ENCODE measurements around the gene COA8. TPM values are rescaled to one million over a fixed set of nuclear protein-coding genes. Genes with fewer than 3 reads are reported as not detected.

Gene COA8
- total and polyA plus RNA-seq, 4 donors, result 27.6 to 71.7 (median 38.8) TPM

DNA sequence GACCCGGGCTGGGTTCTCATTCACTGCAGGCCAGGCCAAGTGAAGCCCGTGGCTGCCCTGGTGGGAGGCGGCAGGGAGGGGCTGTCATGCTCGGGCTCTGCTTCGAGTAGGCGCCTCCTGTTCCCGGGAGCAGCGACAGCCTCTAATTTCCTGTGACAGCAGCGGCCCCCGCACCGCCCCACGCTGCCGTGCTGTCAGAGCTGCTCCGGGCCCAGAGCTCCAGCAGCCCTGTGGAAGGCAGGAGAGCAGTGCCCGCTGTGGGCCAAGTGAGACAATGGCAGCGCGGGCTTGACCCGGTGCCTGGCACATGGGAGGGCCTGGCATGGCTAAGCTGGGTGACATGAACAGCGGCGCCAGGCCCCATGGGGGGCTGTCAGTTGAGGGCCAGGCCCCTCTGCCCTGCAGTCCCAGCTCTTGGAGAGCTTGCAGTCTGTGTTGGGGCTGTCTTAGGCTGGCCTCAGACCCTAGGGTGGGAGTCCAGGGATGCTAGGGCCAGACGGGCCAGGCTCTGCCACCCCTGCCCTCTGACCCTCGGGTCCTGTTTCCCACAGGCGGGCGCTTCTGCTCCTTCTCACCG, 28.7 kb upstream of the COA8 start:
- H3K36me3 ChIP-seq (ENCODE audit: control insufficient read depth in 1 of 2, insufficient read depth in 2 of 2, low read length in 1 of 2), result no peaks in the 10 kb centered on the region
- intact Hi-C loops (cut with DNase I), result no loop called here
- WGBS, 2 donors, result 84 to 90% methylated on average over 25 of the region's 25 CpGs
- H3K9me3 ChIP-seq (ENCODE audit: control insufficient read depth, low read length), result no peaks in the 10 kb centered on the region
- no peak overlapping the region for H3K4me3 ChIP-seq (ENCODE audit: low read length in 2 of 2)
- no peak for ATAC-seq (ENCODE audit: low FRiP score)
- H3K4me1 ChIP-seq (ENCODE audit: control insufficient read depth in 1 of 2, insufficient read depth in 2 of 2, low read length in 2 of 2), result no peaks in the 10 kb centered on the region
- DNase-seq, result no peak
- H3K27me3 ChIP-seq (ENCODE audit: control insufficient read depth in 1 of 2, insufficient read depth in 2 of 2, low read length in 1 of 2), result no peaks in the 10 kb centered on the region
- no peak overlapping the region for H3K27ac ChIP-seq (ENCODE audit: low read depth in 1 of 2, low read length in 2 of 2)

DNA sequence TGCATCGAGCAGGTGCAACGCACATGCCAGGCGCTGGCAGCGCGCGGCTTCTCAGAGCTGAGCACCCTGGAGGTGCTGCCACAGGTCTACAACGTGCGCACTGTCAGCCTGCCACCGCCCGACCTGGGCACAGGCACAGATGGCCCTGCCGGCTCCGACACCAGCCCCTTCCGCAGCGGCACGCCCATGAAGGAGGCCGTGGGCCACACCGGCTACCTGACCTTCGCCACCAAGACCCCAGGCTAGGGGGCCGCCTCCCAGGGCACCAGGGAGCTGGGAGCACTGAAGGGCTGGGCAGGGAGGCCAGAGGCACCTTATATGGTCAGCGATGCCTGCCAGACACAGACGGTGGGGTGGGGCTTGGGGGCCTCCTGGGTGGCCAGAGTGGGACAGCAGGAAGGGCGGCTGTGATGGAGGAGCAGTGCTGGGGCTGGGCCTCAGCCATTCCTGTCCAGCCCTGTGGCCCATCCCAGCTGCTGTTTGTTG, 28.1 kb upstream of the COA8 start:
- H3K36me3 ChIP-seq (ENCODE audit: control insufficient read depth in 1 of 2, insufficient read depth in 2 of 2, low read length in 1 of 2), result no peaks in the 10 kb centered on the region
- ATAC-seq (ENCODE audit: low FRiP score), result no peak
- no peaks in the 10 kb centered on the region for H3K27me3 ChIP-seq (ENCODE audit: control insufficient read depth in 1 of 2, insufficient read depth in 2 of 2, low read length in 1 of 2)
- H3K27ac ChIP-seq (ENCODE audit: low read depth in 1 of 2, low read length in 2 of 2), result no peak overlapping the region
- no peaks in the 10 kb centered on the region for H3K4me1 ChIP-seq (ENCODE audit: control insufficient read depth in 1 of 2, insufficient read depth in 2 of 2, low read length in 2 of 2)
- no peaks in the 10 kb centered on the region for H3K9me3 ChIP-seq (ENCODE audit: control insufficient read depth, low read length)
- WGBS, 2 donors, result 85% methylated on average over 22 of the region's 22 CpGs
- intact Hi-C loops (cut with DNase I), result no loop called here
- peak in 1 of 2 donors; percentile 52 for DNase-seq
- no peak overlapping the region for H3K4me3 ChIP-seq (ENCODE audit: low read length in 2 of 2)

DNA sequence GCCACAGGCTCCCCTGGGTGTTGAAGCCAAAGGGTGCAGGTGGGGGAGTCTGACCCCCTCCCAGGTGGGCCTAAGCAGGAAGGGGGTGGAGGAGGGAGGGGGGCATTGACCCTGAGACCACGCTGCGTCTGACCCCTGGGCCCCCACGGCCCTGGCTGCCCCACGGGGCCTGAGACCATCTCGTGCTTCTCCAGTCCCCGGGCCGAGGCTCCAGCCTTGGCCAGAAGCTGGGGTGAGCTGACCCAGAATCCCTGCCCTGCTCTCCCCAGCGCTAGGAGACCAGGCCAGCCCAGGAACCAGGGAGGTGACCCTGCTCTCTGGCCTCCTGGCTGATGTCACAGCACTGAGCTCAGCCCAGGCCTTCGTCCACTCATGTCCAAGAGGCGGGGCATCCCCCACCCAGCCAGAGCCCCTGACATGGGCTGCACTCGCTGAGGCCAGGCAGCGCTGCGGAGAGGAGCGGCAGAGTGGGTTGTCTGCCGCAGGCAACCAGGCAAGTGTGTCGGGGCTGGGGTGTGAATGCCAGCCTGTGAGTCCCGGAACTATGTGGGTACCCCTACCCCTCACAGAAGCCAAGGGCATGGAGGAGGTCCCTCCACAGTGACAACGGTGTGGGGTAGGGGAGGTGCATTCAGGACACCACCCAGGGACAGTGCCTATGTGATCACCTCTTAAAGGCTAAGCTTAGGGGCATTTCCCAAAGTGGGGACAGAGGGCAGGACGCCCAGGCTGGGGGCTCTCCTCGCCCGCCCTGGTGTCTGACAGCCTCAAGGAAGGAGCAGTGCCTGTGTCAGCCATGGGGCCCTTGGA, 27.5 kb upstream of the COA8 start:
- no peaks in the 10 kb centered on the region for H3K27me3 ChIP-seq (ENCODE audit: control insufficient read depth in 1 of 2, insufficient read depth in 2 of 2, low read length in 1 of 2)
- H3K9me3 ChIP-seq (ENCODE audit: control insufficient read depth, low read length), result no peaks in the 10 kb centered on the region
- intact Hi-C loops (cut with DNase I), result no loop called here
- no peaks in the 10 kb centered on the region for H3K36me3 ChIP-seq (ENCODE audit: control insufficient read depth in 1 of 2, insufficient read depth in 2 of 2, low read length in 1 of 2)
- WGBS, 2 donors, result 82 to 84% methylated on average over 20 to 21 of the region's 21 CpGs
- H3K4me3 ChIP-seq (ENCODE audit: low read length in 2 of 2), result no peak overlapping the region
- DNase-seq (peak in 1 of 2 donors; percentile 55), ATAC-seq (ENCODE audit: low FRiP score) (peak; percentile 1)
- no peak overlapping the region for H3K27ac ChIP-seq (ENCODE audit: low read depth in 1 of 2, low read length in 2 of 2)
- H3K4me1 ChIP-seq (ENCODE audit: control insufficient read depth in 1 of 2, insufficient read depth in 2 of 2, low read length in 2 of 2), result no peaks in the 10 kb centered on the region

DNA sequence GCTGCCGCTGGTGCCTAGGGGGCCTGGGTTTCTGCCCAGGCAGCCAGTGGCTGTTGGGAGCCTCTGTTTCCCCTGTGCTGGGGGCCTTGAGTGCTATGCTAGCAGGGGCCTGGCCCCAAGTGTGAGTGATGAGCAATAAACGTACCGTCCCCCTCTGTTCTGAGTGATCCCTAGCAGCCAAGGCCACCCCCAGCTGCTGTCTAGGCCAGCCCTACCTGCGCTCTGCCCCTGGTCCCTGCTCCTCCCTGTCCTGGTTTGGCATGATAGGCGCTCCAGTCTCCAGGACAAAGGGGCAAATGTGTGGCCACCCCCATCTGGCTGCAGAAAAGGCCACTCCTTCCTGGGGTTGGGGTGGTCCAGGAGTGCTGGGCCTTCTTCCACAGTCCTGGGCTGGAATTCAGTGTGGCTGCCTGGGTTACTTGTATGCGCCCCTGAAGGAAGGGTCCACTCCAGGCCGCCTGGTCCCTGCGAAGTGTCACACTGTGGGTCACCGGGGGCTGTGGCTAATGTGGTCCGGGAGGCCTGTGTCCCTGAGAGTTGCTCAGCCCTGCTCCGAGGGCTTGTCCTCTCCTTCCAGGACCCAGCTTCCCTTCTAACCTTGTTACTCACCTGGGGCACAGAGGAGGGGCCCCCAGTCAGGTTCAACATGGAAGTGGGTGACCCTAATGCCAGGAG, 26.7 kb upstream of the COA8 start:
- no peaks in the 10 kb centered on the region for H3K36me3 ChIP-seq (ENCODE audit: control insufficient read depth in 1 of 2, insufficient read depth in 2 of 2, low read length in 1 of 2)
- no peaks in the 10 kb centered on the region for H3K9me3 ChIP-seq (ENCODE audit: control insufficient read depth, low read length)
- intact Hi-C loops (cut with DNase I), result no loop called here
- DNase-seq, result peak in 1 of 2 donors; percentile 38
- H3K4me3 ChIP-seq (ENCODE audit: low read length in 2 of 2), result no peak overlapping the region
- no peaks in the 10 kb centered on the region for H3K4me1 ChIP-seq (ENCODE audit: control insufficient read depth in 1 of 2, insufficient read depth in 2 of 2, low read length in 2 of 2)
- no peak overlapping the region for H3K27ac ChIP-seq (ENCODE audit: low read depth in 1 of 2, low read length in 2 of 2)
- WGBS, 2 donors, result 82 to 92% methylated on average over 11 of the region's 11 CpGs
- no peak for ATAC-seq (ENCODE audit: low FRiP score)
- no peaks in the 10 kb centered on the region for H3K27me3 ChIP-seq (ENCODE audit: control insufficient read depth in 1 of 2, insufficient read depth in 2 of 2, low read length in 1 of 2)

DNA sequence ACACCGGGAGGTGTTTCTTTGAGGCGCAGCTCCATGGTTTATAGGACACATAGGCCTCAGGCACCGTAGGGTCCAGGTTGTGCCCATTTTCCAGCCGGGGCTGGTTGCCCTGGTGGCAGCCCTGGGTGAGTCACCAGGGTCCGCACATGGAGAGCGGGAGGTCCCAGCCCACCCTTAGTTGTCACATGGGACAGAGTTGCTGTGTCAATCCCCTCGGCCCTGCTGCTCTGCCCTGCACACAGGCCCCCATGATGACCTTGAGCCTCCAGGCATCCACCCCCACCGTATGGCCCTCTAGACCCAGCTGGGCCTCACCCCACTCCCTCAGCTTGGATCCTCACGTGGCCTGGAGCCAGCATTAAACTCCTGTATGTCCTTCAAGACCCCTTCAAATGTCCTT, 26.1 kb upstream of the COA8 start:
- no peak for ATAC-seq (ENCODE audit: low FRiP score)
- H3K4me1 ChIP-seq (ENCODE audit: control insufficient read depth in 1 of 2, insufficient read depth in 2 of 2, low read length in 2 of 2), result no peaks in the 10 kb centered on the region
- intact Hi-C loops (cut with DNase I), result no loop called here
- no peaks in the 10 kb centered on the region for H3K27me3 ChIP-seq (ENCODE audit: control insufficient read depth in 1 of 2, insufficient read depth in 2 of 2, low read length in 1 of 2)
- 72 to 76% methylated on average over 9 of the region's 9 CpGs for WGBS, 2 donors
- H3K27ac ChIP-seq (ENCODE audit: low read depth in 1 of 2, low read length in 2 of 2), result no peak overlapping the region
- H3K4me3 ChIP-seq (ENCODE audit: low read length in 2 of 2), result no peak overlapping the region
- no peaks in the 10 kb centered on the region for H3K9me3 ChIP-seq (ENCODE audit: control insufficient read depth, low read length)
- no peaks in the 10 kb centered on the region for H3K36me3 ChIP-seq (ENCODE audit: control insufficient read depth in 1 of 2, insufficient read depth in 2 of 2, low read length in 1 of 2)
- peak in 1 of 2 donors; percentile 42 for DNase-seq

DNA sequence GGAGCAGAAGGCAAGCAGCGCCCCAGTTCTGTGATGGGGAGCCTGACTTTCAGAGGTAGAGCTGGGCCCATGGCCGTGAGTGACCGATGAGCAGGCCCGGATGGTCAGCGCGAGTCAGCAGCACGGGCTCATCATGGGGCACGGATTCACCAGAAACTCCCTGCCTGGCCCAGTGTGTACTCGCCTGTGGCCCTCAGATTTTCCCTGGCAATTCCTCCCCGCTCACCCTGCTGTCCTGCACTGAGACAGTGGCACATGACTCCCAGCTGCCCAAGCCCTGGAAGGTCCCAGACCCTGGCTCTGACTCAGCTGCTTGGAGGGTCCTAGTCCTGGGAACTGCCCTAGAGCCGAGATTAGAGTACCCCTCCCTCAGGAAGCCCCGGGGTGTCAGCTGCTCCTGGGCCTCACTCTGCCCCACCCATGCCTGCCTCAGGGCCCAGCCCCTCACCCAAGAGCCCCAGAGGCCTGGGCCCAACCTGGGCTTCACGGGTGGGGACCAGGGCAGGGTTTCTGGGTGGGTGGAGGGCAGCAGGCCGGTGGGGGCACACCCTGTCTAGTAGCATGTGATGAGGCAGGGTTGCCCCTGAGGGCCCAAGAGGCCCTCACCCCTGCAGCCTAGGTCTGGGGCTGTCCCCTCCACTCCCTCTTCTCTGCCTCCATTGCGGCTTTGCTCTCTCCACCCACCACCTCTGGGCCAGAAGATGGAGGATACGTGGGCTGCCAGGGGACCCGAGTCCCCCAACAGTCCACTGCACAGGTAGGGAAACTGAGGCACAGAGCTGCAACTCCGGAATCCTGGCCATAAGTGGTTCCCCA, 25.4 kb upstream of the COA8 start:
- WGBS, 2 donors, result 75 to 79% methylated on average over 17 to 18 of the region's 18 CpGs
- no peaks in the 10 kb centered on the region for H3K4me1 ChIP-seq (ENCODE audit: control insufficient read depth in 1 of 2, insufficient read depth in 2 of 2, low read length in 2 of 2)
- intact Hi-C loops (cut with DNase I), result no loop called here
- H3K27ac ChIP-seq (ENCODE audit: low read depth in 1 of 2, low read length in 2 of 2), result no peak overlapping the region
- DNase-seq (peak in 1 of 2 donors; percentile 30), ATAC-seq (ENCODE audit: low FRiP score) (no peak)
- H3K9me3 ChIP-seq (ENCODE audit: control insufficient read depth, low read length), result no peaks in the 10 kb centered on the region
- H3K36me3 ChIP-seq (ENCODE audit: control insufficient read depth in 1 of 2, insufficient read depth in 2 of 2, low read length in 1 of 2), result no peaks in the 10 kb centered on the region
- H3K4me3 ChIP-seq (ENCODE audit: low read length in 2 of 2), result no peak overlapping the region
- H3K27me3 ChIP-seq (ENCODE audit: control insufficient read depth in 1 of 2, insufficient read depth in 2 of 2, low read length in 1 of 2), result no peaks in the 10 kb centered on the region

DNA sequence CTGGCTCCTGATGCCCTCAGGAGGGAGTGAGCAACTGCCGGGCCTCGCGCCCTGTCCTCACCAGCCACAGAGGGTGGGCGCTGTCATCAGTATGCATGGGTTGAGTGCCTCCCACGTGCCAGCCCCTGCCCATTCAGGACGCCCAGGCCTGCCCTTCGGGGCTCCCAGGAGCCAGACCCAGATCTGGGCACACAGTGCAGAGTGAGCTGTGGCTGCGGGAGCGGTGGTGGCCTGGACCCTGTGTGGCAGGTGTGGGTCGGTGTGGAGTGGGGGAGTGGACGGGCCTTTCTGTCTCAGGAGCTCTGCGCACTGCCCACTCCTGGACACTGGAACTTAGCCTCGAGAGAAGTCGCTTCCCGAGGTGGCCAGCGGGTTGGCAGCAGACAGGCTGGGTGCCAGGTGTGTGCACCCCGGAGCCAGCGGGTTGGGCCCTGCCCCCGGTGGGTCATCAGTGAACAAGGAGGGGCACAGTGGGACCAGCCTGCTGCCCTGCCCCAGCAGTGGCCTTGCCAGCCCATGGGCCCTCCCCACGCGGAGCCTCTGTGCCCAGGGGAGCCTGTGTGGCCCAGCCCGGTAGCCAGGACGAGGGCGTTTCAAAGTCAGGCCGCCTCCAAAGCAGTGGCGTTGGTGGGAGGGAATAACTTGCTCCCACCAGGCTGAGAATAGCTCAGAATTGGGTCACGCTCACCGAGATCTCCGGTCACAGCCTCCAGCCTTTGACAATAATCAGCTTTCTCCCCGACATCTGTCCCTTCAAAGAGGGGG, 24.3 kb upstream of the COA8 start:
- Histone ChIP-seq H3K27me3 (ENCODE audit: control insufficient read depth in 1 of 2, insufficient read depth in 2 of 2, low read length in 1 of 2) (no peaks in the 10 kb centered on the region), H3K9me3 (ENCODE audit: control insufficient read depth, low read length) (no peaks in the 10 kb centered on the region), H3K36me3 (ENCODE audit: control insufficient read depth in 1 of 2, insufficient read depth in 2 of 2, low read length in 1 of 2) (no peaks in the 10 kb centered on the region), H3K4me3 (ENCODE audit: low read length in 2 of 2) (no peak overlapping the region), H3K27ac (ENCODE audit: low read depth in 1 of 2, low read length in 2 of 2) (peak overlapping the region in 1 of 2 donors; percentile 28), H3K4me1 (ENCODE audit: control insufficient read depth in 1 of 2, insufficient read depth in 2 of 2, low read length in 2 of 2) (no peaks in the 10 kb centered on the region)
- no peak for ATAC-seq (ENCODE audit: low FRiP score)
- peak in 1 of 2 donors; percentile 58 for DNase-seq
- intact Hi-C loops (cut with DNase I), result no loop called here
- 23 to 32% methylated on average over 23 to 30 of the region's 30 CpGs for WGBS, 2 donors

Measured in aorta (tissue), 5 donors.